ENCODE results near the gene ARHGAP18. TPM values are rescaled to one million over a fixed set of nuclear protein-coding genes. Genes with fewer than 3 reads are reported as not detected.

The ARHGAP18 gene, protein sequence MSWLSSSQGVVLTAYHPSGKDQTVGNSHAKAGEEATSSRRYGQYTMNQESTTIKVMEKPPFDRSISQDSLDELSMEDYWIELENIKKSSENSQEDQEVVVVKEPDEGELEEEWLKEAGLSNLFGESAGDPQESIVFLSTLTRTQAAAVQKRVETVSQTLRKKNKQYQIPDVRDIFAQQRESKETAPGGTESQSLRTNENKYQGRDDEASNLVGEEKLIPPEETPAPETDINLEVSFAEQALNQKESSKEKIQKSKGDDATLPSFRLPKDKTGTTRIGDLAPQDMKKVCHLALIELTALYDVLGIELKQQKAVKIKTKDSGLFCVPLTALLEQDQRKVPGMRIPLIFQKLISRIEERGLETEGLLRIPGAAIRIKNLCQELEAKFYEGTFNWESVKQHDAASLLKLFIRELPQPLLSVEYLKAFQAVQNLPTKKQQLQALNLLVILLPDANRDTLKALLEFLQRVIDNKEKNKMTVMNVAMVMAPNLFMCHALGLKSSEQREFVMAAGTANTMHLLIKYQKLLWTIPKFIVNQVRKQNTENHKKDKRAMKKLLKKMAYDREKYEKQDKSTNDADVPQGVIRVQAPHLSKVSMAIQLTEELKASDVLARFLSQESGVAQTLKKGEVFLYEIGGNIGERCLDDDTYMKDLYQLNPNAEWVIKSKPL
- 10 to 100 TPM in 1 of 4 donors, 1 to 10 TPM in 3; 5.2 to 15.9 (median 7.4) TPM for total RNA-seq

DNA sequence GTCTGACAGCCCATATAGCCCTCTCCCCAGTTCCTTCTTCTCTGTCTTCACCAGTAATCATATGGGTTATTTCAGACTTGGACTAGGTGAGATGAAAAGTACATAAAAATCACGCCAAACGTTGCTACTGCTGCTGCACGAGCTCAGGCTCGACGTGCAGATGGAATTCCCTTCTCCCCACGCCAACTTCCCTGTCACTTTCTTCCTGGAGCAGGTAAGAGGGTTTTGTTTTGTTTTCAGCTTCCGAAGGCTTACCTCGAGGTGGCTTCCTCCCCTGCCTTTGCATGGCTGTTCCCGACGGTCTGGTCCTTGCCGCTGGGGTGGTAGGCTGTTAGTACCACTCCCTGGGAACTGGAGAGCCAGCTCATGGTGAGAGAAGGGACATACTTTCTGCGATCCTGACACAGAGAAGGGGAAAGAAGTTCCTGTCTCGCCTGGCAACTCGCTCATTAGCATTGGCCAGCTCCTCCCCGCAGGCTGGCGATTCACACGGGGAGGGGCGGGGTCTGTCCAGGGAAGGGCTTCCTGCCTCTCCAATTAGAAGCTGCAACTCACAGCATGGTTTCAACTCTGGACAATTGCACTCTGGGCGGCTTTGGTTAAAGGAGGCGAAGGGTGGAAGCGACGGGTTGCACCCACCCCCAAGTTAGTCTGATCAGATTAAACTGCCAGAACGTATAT is at the start of gene ARHGAP18:
ARHGAP18 (minus strand) TSS at position 409 of the 681 bp plus-strand sequence; CDS start at position 368, 41 bp downstream.
- Histone ChIP-seq H3K27me3 (no peaks in the 10 kb centered on the region), H3K4me3 (peak within 1 kb of the TSS; percentile 51 to 67 (median 56)), H3K4me1 (peaks cover 0 to 31% (median 23%) of the 10 kb centered on the region in 4 donors), H3K36me3 (no peaks in the 10 kb centered on the region), H3K27ac (replicated peaks in 1 of 4) (peak within 1 kb of the TSS; percentile 64 to 80 (median 68)), H3K9me3 (no peaks in the 10 kb centered on the region)
- no peak for TF ChIP-seq EP300 (IDR thresholded peaks at IDR 0.05)
- peak; percentile 87 to 88 for TF ChIP-seq POLR2AphosphoS5 (IDR thresholded peaks at IDR 0.05)
- intact Hi-C loops (cut with DNase I), result no loop called here
- WGBS, result 0% methylated on average over 23 of the region's 23 CpGs
- peak; percentile 96 for DNase-seq (ENCODE audit: extremely low spot score)

DNA sequence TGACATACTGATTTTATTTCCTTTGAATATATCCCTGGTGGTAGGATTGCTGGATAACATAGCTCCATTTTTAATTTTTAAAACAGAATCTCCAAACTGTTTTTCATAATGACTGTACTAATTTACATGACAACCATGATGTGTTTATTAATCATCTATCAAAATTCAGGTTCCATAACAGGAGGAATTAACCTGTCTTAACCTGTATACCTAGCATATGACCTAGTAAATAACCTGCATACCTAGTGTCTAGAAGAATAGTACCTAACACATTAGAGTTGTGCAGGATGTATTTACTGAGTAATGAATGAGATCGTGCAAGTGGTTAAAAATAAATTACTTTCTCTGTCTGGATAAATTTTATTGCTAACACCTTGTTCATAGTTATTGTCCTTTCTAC is 45.8 kb upstream of the ARHGAP18 start:
- Histone ChIP-seq H3K36me3 (no peaks in the 10 kb centered on the region), H3K27ac (replicated peaks in 1 of 4) (no peak overlapping the region), H3K27me3 (no peaks in the 10 kb centered on the region), H3K4me1 (peaks cover 0 to 6% (median 4%) of the 10 kb centered on the region in 4 donors), H3K9me3 (no peaks in the 10 kb centered on the region), H3K4me3 (no peak overlapping the region)
- 93% methylated on average over 1 of the region's 1 CpG for WGBS
- DNase-seq (ENCODE audit: extremely low spot score), result no peak
- TF ChIP-seq POLR2A (IDR thresholded peaks at IDR 0.05; ENCODE audit: low read depth) (no peak), EP300 (IDR thresholded peaks at IDR 0.05) (no peak), POLR2AphosphoS5 (IDR thresholded peaks at IDR 0.05) (no peak)
- TF ChIP-seq, protein P1, sequence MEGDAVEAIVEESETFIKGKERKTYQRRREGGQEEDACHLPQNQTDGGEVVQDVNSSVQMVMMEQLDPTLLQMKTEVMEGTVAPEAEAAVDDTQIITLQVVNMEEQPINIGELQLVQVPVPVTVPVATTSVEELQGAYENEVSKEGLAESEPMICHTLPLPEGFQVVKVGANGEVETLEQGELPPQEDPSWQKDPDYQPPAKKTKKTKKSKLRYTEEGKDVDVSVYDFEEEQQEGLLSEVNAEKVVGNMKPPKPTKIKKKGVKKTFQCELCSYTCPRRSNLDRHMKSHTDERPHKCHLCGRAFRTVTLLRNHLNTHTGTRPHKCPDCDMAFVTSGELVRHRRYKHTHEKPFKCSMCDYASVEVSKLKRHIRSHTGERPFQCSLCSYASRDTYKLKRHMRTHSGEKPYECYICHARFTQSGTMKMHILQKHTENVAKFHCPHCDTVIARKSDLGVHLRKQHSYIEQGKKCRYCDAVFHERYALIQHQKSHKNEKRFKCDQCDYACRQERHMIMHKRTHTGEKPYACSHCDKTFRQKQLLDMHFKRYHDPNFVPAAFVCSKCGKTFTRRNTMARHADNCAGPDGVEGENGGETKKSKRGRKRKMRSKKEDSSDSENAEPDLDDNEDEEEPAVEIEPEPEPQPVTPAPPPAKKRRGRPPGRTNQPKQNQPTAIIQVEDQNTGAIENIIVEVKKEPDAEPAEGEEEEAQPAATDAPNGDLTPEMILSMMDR (IDR thresholded peaks at IDR 0.05), result no peak
- intact Hi-C loops (cut with DNase I), result no loop called here

GRCh38 chr6:129754750-129755149 is 44.8 kb upstream of the ARHGAP18 start:
- no peaks in the 10 kb centered on the region for H3K36me3 ChIP-seq
- no peak for TF ChIP-seq POLR2AphosphoS5 (IDR thresholded peaks at IDR 0.05)
- no peak for DNase-seq (ENCODE audit: extremely low spot score)
- H3K27ac ChIP-seq (replicated peaks in 1 of 4), result no peak overlapping the region
- no peaks in the 10 kb centered on the region for H3K27me3 ChIP-seq
- H3K4me1 ChIP-seq, result peaks cover 4 to 11% (median 9%) of the 10 kb centered on the region in 4 donors
- H3K4me3 ChIP-seq, result no peak overlapping the region
- intact Hi-C loops (cut with DNase I), result no loop called here
- 82% methylated on average over 2 of the region's 2 CpGs for WGBS
- H3K9me3 ChIP-seq, result no peaks in the 10 kb centered on the region

DNA sequence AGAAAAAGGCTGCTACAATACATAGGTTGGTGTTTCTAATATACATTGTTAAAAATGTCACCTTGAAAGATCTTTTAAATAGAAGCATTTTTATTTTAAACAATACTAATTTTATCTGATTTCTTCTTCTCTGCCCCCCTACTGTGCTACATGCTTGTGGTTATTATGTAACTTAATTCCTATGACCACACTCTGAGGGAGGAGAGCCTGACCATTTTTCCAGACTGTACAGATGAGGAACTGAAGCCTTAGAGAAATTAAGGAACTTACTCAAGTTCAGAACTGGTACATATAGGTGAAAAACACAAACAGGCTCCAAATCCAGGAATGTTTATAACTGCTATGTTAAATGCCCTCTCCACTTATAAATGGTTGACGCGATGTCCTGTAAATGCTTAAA is 43.4 kb upstream of the ARHGAP18 start:
- Histone ChIP-seq H3K27me3 (no peaks in the 10 kb centered on the region), H3K36me3 (no peaks in the 10 kb centered on the region), H3K4me3 (no peak overlapping the region), H3K4me1 (peaks cover 15 to 24% (median 19%) of the 10 kb centered on the region in 4 donors), H3K9me3 (no peaks in the 10 kb centered on the region), H3K27ac (replicated peaks in 1 of 4) (no peak overlapping the region)
- WGBS, result 100% methylated on average over 2 of the region's 2 CpGs
- no peak for TF ChIP-seq POLR2AphosphoS5 (IDR thresholded peaks at IDR 0.05)
- no peak for TF ChIP-seq POLR2A (IDR thresholded peaks at IDR 0.05; ENCODE audit: low read depth)
- no peak for TF ChIP-seq EP300 (IDR thresholded peaks at IDR 0.05)
- TF ChIP-seq, protein P1 (IDR thresholded peaks at IDR 0.05), result no peak
- no peak for DNase-seq (ENCODE audit: extremely low spot score)
- intact Hi-C loops (cut with DNase I), result no loop called here

GRCh38 chr6:129751384-129751783 is 41.4 kb upstream of the ARHGAP18 start:
- intact Hi-C loops (cut with DNase I), result loop anchor here (1.0 kb wide), 1 partner anchor 153 kb away; no protein-coding TSS in a partner anchor
- no peaks in the 10 kb centered on the region for H3K27me3 ChIP-seq
- no peaks in the 10 kb centered on the region for H3K36me3 ChIP-seq

More at GRCh38 chr6:129751384-129751783, 41.4 kb upstream of the ARHGAP18 start:
- Histone ChIP-seq H3K27ac (replicated peaks in 1 of 4) (no peak overlapping the region), H3K4me3 (no peak overlapping the region), H3K4me1 (peaks cover 15 to 29% (median 22%) of the 10 kb centered on the region in 4 donors), H3K9me3 (no peaks in the 10 kb centered on the region)
- DNase-seq (ENCODE audit: extremely low spot score), result no peak
- TF ChIP-seq POLR2A (IDR thresholded peaks at IDR 0.05; ENCODE audit: low read depth) (no peak), POLR2AphosphoS5 (IDR thresholded peaks at IDR 0.05) (no peak), EP300 (IDR thresholded peaks at IDR 0.05) (no peak)
- TF ChIP-seq, protein P1 (IDR thresholded peaks at IDR 0.05), result no peak
- 59% methylated on average over 1 of the region's 1 CpG for WGBS

Data from esophagus muscularis mucosa (tissue), 4 donors.